Left hindlimb (tissue), 1 donor: ENCODE results near the gene AP2B1.
"Not testable (repeated sequence)": the region's sequence is repeated elsewhere in the genome, so short reads cannot be mapped to it uniquely, and the experiment has no call there.

Experiments used
- DNase-seq: peaks from one replicate; pipeline ENCODE4 v3.0.0-alpha.2; 2018

The AP2B1 gene

DNA sequence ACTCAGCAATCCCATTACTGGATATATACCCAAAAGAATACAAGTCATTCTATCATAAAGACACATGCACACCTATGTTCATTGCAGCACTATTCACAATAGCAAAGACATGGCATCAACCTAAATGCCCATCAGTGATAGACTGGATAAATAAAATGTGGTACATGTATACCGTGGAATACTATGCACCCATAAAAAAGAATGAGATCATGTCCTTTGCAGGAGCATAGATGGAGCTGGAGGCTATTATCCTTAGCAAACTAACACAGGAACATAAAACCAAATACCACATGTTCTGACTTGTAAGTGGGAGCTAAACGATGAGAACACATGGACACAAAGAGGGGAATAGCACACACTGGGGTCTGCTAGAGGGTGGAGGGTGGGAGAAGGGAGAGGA is 116.2 kb downstream of the AP2B1 start:
- DNase-seq = not testable (repeated sequence)

DNA sequence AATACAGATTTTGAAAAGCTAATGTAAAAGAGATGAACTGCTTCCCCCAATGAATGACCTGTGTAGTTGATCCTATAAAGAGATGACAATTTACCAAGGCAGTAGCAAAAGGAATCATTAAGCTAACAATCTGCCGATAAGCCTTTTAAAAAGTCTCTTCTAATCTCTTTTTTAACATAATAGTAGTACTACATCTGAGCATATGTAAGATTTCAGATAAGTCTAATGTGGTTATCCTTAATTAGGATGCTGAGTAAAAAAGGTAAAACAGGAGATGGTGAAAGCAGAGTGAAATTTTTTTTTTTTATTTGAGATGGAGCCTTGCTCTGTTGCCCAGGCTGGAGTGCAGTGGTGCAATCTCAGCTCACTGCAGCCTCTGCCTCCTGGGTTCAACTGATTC is 118.1 kb downstream of the AP2B1 start:
- DNase-seq = no peak

DNA sequence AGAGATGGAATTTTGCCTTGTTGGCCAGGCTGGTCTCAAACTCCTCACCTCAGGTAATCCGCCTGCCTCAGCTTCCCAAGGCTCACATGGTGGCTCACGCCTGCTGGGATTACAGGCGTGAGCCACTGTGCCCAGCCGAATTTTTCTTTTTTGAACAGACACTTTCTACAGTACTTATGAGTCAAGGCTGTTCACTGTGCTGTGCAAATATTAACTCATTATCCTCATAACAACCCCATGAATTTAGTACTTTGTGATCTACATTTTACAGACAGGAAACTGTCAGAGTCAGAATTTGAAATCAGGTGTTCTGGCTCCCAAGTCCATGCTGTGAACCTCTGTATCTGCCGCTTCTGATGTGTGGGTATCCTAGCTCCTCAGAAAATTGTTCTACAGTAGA is 118.6 kb downstream of the AP2B1 start:
- no peak for DNase-seq

GRCh38 chr17:35708149-35708548 is 121.0 kb downstream of the AP2B1 start:
- no peak for DNase-seq

DNA sequence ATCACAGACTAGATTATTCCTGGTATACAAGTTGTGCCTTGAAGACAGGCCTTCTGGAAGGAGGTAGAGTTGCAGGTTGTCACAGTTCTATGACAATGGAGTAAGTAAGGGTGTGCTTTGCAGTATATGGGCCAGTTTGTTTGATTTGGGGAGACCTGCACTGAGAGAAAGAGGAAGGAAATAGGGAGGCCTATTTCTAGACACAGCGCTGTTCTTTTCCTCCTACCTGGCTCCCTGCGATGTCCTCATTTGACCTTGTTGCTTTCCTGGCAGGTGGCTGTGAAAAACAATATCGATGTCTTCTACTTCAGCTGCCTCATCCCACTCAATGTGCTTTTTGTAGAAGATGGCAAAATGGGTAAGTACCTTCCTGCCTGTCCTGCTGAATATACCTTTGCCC is 121.8 kb downstream of the AP2B1 start:
- DNase-seq = no peak

DNA sequence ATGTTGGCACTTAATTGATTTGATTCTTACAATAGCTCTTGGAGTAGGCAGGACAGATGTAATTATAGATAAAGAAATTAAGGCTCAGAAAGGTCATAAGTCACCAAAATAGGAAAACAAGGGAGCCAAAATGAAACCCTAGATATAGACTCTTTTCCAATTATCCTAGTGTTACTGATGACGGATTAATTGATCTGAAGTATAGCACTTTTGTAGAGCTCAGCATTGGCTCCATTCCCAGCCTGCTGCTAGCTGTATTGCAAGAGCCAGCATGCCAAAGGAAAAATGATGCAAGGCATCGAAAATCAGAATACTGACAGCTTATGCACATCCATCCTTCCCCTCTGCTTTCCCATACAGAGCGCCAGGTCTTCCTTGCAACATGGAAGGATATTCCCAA is 122.8 kb downstream of the AP2B1 start:
- DNase-seq = no peak

DNA sequence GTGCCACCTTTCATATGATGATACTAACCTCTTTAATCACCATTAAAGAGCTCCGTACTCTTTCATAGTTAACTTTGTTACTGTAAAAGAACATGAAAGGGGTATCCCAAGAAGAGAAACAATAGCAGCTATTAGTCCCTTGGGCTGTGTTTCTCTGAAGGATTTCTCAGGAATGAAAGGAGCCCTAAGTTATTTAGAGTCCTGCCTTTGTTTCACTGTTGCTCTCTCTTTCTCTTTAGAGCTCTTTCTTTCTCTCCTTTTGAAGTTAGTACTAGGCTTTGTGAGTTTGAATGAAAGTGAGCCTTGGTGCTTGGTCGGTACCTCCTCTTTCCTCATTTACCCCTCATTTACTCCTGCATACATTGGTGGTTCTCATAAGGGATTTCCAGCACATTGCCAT is 123.8 kb downstream of the AP2B1 start:
- DNase-seq = no peak

DNA sequence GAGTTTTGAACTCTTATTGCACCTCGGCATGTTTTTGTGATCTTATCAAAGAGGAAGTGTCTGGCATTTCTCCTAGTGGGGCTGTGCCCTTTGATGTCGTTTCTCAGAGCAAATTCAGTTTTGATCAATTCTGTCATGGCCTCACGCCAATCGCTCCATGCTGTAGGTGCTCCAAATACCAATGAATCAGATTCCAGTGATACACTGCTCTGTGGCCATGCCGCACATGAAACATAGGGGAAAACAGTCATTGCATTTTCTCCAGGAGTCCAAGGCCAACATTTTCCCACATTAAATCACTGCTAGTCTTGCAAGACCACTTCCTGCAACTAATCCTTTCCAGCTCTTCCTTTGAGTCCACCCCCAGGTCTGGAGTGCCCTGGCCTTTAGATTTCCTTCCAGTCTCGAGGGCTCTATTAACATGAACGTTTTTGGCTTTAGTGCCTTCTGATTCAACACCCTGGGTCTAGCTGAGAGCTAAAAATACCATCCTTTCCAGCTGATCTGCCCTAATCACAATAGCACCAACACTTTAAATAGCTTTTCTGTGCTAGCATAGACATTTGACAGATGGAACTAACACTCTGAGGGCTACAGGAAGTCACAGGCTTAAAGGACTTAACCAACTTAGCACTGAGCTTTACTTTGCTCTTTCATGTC is 126.1 kb downstream of the AP2B1 start:
- no peak for DNase-seq

- DNase-seq = no peak
Observed at GRCh38 chr17:35714988-35715387, 127.9 kb downstream of the AP2B1 start.

- DNase-seq = no peak
Observed at GRCh38 chr17:35715416-35715815, 128.3 kb downstream of the AP2B1 start.

- no peak for DNase-seq
Observed at GRCh38 chr17:35716173-35716572, 129.1 kb downstream of the AP2B1 start.

- no peak for DNase-seq
Observed at GRCh38 chr17:35716897-35717465, 129.9 kb downstream of the AP2B1 start.

- no peak for DNase-seq
Observed at GRCh38 chr17:35717475-35717874, 130.4 kb downstream of the AP2B1 start.

DNA sequence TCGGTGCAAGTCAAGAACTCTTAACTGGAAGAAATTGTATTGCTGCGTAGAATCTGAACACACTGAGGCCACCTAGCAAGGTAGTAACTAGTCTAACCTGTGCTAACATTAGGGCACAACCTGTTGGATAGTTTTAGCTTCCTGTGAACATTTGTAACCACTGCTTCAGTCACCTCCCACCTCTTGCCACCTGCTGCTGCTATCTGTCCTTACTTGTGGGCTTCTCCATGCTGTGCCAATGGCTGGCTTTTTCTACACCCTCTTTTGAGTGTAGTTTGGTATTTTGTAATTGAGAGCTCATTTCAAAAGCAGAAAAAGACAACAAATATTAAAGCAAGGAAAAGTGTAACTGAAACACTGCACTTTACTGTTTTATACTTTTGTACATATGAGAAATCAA is 136.6 kb downstream of the AP2B1 start:
- DNase-seq = no peak

DNA sequence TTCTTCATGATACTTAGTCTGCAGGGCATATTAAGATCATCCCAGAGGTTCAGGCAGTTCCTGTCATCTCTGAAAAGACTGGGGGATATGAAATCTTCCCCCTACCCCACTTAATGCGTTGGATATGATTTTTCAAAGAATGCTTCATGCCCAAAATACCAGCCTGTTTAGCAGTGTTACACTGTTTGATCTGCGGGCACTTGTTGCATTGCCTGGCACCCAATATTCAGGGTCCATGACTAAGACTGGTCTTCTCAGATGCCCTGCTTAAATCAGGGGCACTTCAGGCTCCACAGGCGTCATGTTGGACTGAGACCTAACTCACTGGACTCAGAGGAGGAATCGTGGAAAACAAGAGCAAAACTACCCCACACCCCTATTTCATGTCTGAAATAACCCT is 137.9 kb downstream of the AP2B1 start:
- DNase-seq = no peak

DNA sequence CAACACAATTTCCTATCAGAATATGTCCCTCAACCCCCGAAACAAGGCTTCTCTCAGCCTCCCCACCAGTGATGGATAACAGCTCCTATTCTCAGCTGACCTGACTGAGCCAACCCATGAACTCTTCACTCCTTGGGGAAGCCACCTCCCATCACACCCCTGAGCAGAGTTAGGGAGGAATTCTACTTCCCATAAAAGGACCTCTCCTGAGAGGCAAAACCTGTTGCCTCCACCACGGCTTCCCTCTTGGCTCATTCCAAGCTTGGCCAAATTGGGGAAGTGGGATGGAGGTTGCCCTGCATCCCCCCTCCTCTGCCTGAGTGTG is 138.6 kb downstream of the AP2B1 start:
- DNase-seq = no peak

DNA sequence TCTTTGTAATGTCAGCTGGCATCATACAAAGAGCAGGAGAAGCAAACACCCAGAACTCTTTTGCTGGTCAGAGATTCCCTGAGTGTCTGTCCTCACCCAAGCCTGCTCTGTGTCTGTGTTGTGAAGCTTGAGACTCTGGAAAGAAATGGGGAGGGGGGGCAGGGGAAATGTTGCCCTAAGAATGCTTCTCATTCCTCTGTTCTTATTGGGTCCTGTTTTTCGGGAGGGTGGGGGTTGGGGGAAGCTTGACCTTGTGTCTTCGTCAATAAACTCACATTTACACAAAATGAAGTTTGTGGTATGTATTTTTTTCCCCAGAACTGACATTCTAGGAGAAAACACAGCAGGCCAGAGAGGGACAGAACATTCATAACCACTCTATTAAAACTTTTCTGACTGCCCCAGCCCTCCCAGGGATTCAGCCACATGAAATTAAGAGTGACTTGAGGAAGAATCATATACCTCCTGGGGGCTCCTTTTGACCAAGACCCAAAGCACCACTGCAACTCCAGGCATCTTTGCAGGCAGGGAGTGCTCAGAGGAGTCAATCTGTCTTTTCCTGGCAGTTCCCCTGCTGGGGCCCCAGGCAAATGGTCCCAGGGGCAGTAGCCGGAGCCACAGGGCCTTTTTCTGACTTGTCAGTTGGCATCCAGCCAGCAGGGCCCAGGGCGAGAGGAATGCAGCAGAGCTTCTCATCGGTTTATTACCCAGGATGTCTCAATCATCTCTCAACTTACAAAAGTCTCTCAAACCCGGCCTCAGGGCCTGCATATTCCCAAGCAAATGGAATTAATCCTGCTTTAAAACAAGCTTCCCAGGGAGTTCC is 139.2 kb downstream of the AP2B1 start:
- DNase-seq = peak; percentile 76

DNA sequence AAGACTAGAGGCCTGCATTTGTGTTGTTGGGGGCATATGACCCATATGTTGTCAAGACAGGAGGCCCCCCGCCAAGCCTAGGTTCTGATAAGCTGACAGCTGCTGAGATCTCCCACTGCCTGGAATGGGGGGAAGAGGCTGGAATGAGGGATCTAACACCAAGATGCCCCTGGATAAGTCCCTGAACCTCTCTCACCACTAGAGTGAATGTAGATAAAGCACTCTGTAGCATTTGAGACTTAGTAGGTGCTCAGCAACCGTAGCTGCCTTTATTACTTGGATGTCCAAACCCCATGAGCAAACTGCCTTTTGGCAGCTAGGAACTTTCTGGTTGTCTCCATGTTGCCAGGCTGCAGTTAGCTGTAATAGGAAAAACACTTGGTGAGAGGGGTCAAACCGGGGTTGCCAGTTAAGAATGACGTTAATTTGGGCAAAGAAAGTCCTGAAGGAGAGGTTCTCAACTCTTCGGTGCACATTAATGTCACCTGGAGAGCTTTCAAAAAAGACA is 139.9 kb downstream of the AP2B1 start:
- DNase-seq = no peak

GRCh38 chr17:35727635-35728034 is 140.5 kb downstream of the AP2B1 start:
- no peak for DNase-seq

GRCh38 chr17:35728551-35728950 is 141.4 kb downstream of the AP2B1 start:
- no peak for DNase-seq

DNA sequence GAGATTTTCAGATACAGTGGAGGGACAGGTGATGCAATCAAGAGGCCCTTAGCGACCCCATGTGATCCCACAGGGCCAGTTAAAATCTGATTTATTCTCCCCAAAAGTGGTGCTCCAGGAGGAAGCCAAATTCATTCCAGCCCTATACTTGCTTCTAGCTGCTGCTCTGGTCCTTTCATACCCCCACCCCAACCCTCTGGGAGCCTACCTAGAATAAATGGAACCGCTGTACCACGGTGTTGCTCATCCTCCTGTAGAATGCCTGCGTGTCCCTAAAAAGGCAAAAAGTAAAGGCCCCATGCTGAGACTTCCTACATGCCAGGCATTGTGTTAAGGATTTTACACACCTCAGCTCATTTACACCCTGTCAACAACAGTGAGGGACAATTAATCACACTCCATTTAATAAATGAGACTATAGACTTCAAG is 142.3 kb downstream of the AP2B1 start:
- DNase-seq = no peak

- DNase-seq = no peak
Observed at GRCh38 chr17:35730400-35731005, 143.4 kb downstream of the AP2B1 start.

- no peak for DNase-seq
Observed at GRCh38 chr17:35731239-35731916, 144.3 kb downstream of the AP2B1 start, which contains the start of gene RASL10B. Gene RASL10B, plus strand, starts transcription at chr17:35731639. Its CDS starts 3,546 bp downstream, at chr17:35735185.
